NCI-H1417 (cell line): ENCODE measurements around the gene FSTL5.
A peak's percentile ranks its signal among the peaks of the same experiment; 100 is the strongest.

Experiments
- DNase-seq, 3 experiments: peaks; one replicate each; lab custom pipeline; 2025; lab: John Stamatoyannopoulos, UW

Gene FSTL5

GRCh38 chr4:161936625-161937550, 226.9 kb downstream of the FSTL5 start:
- no peak for DNase-seq

GRCh38 chr4:161931089-161931488, 232.7 kb downstream of the FSTL5 start:
- DNase-seq = no peak

- no peak for DNase-seq
Measured at GRCh38 chr4:161929956-161930355, 233.8 kb downstream of the FSTL5 start.

- no peak for DNase-seq
Measured at GRCh38 chr4:161926033-161926828, 237.6 kb downstream of the FSTL5 start.

- no peak for DNase-seq
Measured at GRCh38 chr4:161920304-161921052, 243.3 kb downstream of the FSTL5 start.

- DNase-seq = no peak
Measured at GRCh38 chr4:161919442-161920220, 244.2 kb downstream of the FSTL5 start.

GRCh38 chr4:161916035-161916434, 247.8 kb downstream of the FSTL5 start:
- no peak for DNase-seq

GRCh38 chr4:161907590-161907955, 256.2 kb downstream of the FSTL5 start:
- DNase-seq = peak in 1 of 3 experiments; percentile 17

- no peak for DNase-seq
Measured at GRCh38 chr4:161906836-161907589, 256.8 kb downstream of the FSTL5 start.

- DNase-seq = no peak
Measured at GRCh38 chr4:161900110-161900509, 263.7 kb downstream of the FSTL5 start.

GRCh38 chr4:161894493-161895167, 269.2 kb downstream of the FSTL5 start:
- DNase-seq = no peak

- no peak for DNase-seq
Measured at GRCh38 chr4:161894014-161894413, 269.8 kb downstream of the FSTL5 start.

- DNase-seq = no peak
Measured at GRCh38 chr4:161893566-161893965, 270.2 kb downstream of the FSTL5 start.

GRCh38 chr4:161892951-161893350, 270.8 kb downstream of the FSTL5 start:
- DNase-seq = peak in 1 of 3 experiments; percentile 60

GRCh38 chr4:161883157-161883556, 280.6 kb downstream of the FSTL5 start:
- no peak for DNase-seq

GRCh38 chr4:161881370-161881769, 282.4 kb downstream of the FSTL5 start:
- DNase-seq = no peak

GRCh38 chr4:161869511-161869910, 294.3 kb downstream of the FSTL5 start:
- no peak for DNase-seq

- no peak for DNase-seq
Measured at GRCh38 chr4:161856711-161857326, 307.0 kb downstream of the FSTL5 start.

- DNase-seq = no peak
Measured at GRCh38 chr4:161850631-161851030, 313.2 kb downstream of the FSTL5 start.

- DNase-seq = peak in 2 of 3 experiments; percentile 21 to 64
Measured at GRCh38 chr4:161841759-161842158, 322.0 kb downstream of the FSTL5 start.
